ENCODE results near the gene SURF2. TPM values are rescaled to one million over a fixed set of nuclear protein-coding genes. Genes with fewer than 3 reads are reported as not detected.
"Not testable (repeated sequence)": the region's sequence is repeated elsewhere in the genome, so short reads cannot be mapped to it uniquely, and the experiment has no call there.

Gene SURF2
- total and polyA plus RNA-seq, 4 donors, result 11.7 to 50.1 (median 27.2) TPM

DNA sequence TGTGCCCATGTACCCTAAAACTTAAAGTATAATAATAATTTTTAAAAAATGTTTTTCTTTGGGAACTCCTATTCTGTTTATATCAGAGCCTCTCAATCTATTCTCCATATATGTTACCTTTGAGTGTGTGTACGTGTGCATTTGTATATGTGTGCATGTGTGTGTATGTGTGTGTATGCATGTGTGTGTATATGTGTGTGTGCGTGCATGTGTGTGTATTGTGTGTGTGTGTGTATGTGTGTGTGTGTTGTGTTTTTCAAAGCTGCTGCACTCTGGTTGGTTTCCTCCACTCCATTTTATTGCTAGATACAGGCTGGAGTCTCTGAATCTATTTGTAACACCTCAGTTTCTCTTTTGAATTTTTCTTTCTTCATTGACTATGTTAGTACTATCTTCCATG lies 40.4 kb upstream of the SURF2 start:
- H3K9ac ChIP-seq (ENCODE audit: insufficient read depth in 1 of 2, low read length in 2 of 2), result no peak overlapping the region
- no peaks in the 10 kb centered on the region for H3K4me1 ChIP-seq (ENCODE audit: control insufficient read depth in 5 of 5, insufficient read depth in 5 of 5, low read length in 5 of 5)
- no peak for DNase-seq
- H3K36me3 ChIP-seq (ENCODE audit: control insufficient read depth in 4 of 4, insufficient read depth in 4 of 4, low read length in 4 of 4), result no peaks in the 10 kb centered on the region
- no peaks in the 10 kb centered on the region for H3K9me3 ChIP-seq (ENCODE audit: control insufficient read depth in 4 of 4, insufficient read depth in 3 of 4, low read length in 3 of 4)
- 81 to 83% methylated on average over 2 of the region's 2 CpGs for WGBS, 2 donors
- no peaks in the 10 kb centered on the region for H3K27me3 ChIP-seq (ENCODE audit: control insufficient read depth in 3 of 3, insufficient read depth in 3 of 3, low read length in 2 of 3)
- no peak for ATAC-seq (ENCODE audit: insufficient read depth, low FRiP score)
- no peak overlapping the region for H3K4me3 ChIP-seq
- TF ChIP-seq, protein P1, sequence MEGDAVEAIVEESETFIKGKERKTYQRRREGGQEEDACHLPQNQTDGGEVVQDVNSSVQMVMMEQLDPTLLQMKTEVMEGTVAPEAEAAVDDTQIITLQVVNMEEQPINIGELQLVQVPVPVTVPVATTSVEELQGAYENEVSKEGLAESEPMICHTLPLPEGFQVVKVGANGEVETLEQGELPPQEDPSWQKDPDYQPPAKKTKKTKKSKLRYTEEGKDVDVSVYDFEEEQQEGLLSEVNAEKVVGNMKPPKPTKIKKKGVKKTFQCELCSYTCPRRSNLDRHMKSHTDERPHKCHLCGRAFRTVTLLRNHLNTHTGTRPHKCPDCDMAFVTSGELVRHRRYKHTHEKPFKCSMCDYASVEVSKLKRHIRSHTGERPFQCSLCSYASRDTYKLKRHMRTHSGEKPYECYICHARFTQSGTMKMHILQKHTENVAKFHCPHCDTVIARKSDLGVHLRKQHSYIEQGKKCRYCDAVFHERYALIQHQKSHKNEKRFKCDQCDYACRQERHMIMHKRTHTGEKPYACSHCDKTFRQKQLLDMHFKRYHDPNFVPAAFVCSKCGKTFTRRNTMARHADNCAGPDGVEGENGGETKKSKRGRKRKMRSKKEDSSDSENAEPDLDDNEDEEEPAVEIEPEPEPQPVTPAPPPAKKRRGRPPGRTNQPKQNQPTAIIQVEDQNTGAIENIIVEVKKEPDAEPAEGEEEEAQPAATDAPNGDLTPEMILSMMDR (IDR thresholded peaks at IDR 0.05; ENCODE audit: control extremely low read depth, extremely low read depth), result no peak
- no peak overlapping the region for H3K27ac ChIP-seq (ENCODE audit: low read depth in 1 of 2, low read length in 1 of 2)

DNA sequence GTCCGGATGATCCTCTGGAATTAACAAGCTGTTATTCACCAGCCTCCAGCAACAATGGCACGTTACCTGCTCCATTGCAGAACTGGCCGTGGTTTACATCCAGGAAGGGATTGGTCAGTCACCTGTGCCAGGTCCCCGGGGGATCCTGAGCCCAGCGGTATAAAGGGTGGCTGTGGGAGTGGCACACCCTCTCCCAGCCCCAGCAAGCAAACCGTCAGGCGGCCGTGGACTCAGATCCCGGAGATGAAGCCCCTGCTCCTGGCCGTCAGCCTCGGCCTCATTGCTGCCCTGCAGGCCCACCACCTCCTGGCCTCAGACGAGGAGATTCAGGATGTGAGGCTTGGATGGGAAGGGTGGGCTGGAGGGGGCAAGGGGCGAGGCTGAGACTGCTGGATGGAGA lies 38.8 kb upstream of the SURF2 start:
- not testable (repeated sequence) for DNase-seq; ATAC-seq (ENCODE audit: insufficient read depth, low FRiP score)

DNA sequence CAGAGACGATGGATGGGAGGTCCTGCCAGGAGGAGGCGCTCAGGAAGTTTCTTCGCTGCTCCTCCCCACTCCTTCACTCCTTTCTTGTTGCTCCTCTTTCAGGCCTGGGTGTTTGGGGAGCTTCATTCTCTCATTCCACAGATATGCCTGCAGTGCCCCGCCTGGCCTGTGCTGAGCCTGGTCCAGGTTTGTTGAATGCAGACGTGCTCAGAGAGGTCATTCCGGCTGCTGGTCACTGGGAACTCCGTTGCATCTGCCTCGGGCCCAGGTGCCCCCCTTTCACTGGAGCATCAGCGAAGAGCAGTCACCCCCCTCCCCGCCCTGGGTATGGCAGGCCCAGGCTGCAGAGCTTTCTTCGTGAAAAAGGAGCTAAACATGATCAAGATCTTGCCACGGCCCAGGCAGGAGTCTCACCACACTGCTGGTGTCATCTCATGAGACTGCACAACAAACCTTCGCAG lies 35.9 kb upstream of the SURF2 start:
- ATAC-seq (ENCODE audit: insufficient read depth, low FRiP score), result no peak
- Histone ChIP-seq H3K4me1 (ENCODE audit: control insufficient read depth in 5 of 5, insufficient read depth in 5 of 5, low read length in 5 of 5) (no peaks in the 10 kb centered on the region), H3K9ac (ENCODE audit: insufficient read depth in 1 of 2, low read length in 2 of 2) (no peak overlapping the region), H3K36me3 (ENCODE audit: control insufficient read depth in 4 of 4, insufficient read depth in 4 of 4, low read length in 4 of 4) (no peaks in the 10 kb centered on the region), H3K4me3 (no peak overlapping the region), H3K27me3 (ENCODE audit: control insufficient read depth in 3 of 3, insufficient read depth in 3 of 3, low read length in 2 of 3) (no peaks in the 10 kb centered on the region), H3K27ac (ENCODE audit: low read depth in 1 of 2, low read length in 1 of 2) (no peak overlapping the region), H3K9me3 (ENCODE audit: control insufficient read depth in 4 of 4, insufficient read depth in 3 of 4, low read length in 3 of 4) (peaks cover 0 to 3% (median 0%) of the 10 kb centered on the region in 4 donors)
- DNase-seq, result no peak
- TF ChIP-seq, protein P1 (IDR thresholded peaks at IDR 0.05; ENCODE audit: control extremely low read depth, extremely low read depth), result no peak
- WGBS, 2 donors, result 80 to 89% methylated on average over 13 of the region's 13 CpGs

More for the DNA sequence above, 38.8 kb upstream of the SURF2 start:
- H3K4me1 ChIP-seq (ENCODE audit: control insufficient read depth in 5 of 5, insufficient read depth in 5 of 5, low read length in 5 of 5); H3K9me3 ChIP-seq (ENCODE audit: control insufficient read depth in 4 of 4, insufficient read depth in 3 of 4, low read length in 3 of 4); H3K4me3 ChIP-seq; H3K27ac ChIP-seq (ENCODE audit: low read depth in 1 of 2, low read length in 1 of 2); H3K9ac ChIP-seq (ENCODE audit: insufficient read depth in 1 of 2, low read length in 2 of 2); H3K36me3 ChIP-seq (ENCODE audit: control insufficient read depth in 4 of 4, insufficient read depth in 4 of 4, low read length in 4 of 4); H3K27me3 ChIP-seq (ENCODE audit: control insufficient read depth in 3 of 3, insufficient read depth in 3 of 3, low read length in 2 of 3): not testable (repeated sequence)
- 82 to 90% methylated on average over 13 of the region's 13 CpGs for WGBS, 2 donors

DNA sequence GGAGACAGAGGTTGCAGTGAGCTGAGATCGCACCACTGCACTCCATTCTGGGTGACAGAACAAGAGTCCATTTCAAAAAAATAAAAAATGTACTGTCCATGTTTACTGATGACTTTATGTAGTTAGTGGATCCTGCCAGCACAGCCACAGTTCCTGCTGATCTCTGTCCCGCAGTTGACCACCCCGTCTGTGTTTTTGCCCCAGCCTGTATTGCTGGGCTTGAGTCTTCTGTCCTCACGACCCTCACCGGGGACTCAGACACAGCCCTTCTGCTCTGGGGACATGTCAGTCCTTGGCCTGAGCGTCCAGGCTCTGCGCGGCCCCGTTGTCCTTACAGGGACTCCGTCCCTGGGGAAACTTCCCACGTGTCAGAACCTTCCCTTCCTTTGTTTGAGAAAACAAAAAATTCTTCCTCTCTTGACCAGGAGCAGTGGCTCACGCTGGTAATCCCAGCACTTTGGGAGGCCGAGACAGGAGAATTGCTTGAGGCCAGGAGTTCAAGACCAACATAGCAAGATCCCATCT lies 34.9 kb upstream of the SURF2 start:
- H3K9ac ChIP-seq (ENCODE audit: insufficient read depth in 1 of 2, low read length in 2 of 2), result no peak overlapping the region
- TF ChIP-seq, protein P1 (IDR thresholded peaks at IDR 0.05; ENCODE audit: control extremely low read depth, extremely low read depth), result no peak
- WGBS, 2 donors, result 83 to 88% methylated on average over 13 of the region's 13 CpGs

More for the DNA sequence above, 34.9 kb upstream of the SURF2 start:
- no peaks in the 10 kb centered on the region for H3K4me1 ChIP-seq (ENCODE audit: control insufficient read depth in 5 of 5, insufficient read depth in 5 of 5, low read length in 5 of 5)
- no peak for DNase-seq
- no peaks in the 10 kb centered on the region for H3K36me3 ChIP-seq (ENCODE audit: control insufficient read depth in 4 of 4, insufficient read depth in 4 of 4, low read length in 4 of 4)
- H3K27ac ChIP-seq (ENCODE audit: low read depth in 1 of 2, low read length in 1 of 2), result no peak overlapping the region
- no peak for ATAC-seq (ENCODE audit: insufficient read depth, low FRiP score)
- no peak overlapping the region for H3K4me3 ChIP-seq
- H3K9me3 ChIP-seq (ENCODE audit: control insufficient read depth in 4 of 4, insufficient read depth in 3 of 4, low read length in 3 of 4), result peaks cover 0 to 3% (median 0%) of the 10 kb centered on the region in 4 donors
- H3K27me3 ChIP-seq (ENCODE audit: control insufficient read depth in 3 of 3, insufficient read depth in 3 of 3, low read length in 2 of 3), result no peaks in the 10 kb centered on the region

Data from lung (tissue), 12 donors.